HG02852 (cell line): ENCODE data around the gene G6PD.

ENCODE experiments used
- ATAC-seq: cut with Tn5 transposase; IDR thresholded peaks from one replicate; pipeline ENCODE4 v1.9.1; 2021; ENCODE audit warnings: mild to moderate bottlenecking, moderate library complexity; ENCODE audit not compliant: unreplicated experiment

Gene G6PD

DNA sequence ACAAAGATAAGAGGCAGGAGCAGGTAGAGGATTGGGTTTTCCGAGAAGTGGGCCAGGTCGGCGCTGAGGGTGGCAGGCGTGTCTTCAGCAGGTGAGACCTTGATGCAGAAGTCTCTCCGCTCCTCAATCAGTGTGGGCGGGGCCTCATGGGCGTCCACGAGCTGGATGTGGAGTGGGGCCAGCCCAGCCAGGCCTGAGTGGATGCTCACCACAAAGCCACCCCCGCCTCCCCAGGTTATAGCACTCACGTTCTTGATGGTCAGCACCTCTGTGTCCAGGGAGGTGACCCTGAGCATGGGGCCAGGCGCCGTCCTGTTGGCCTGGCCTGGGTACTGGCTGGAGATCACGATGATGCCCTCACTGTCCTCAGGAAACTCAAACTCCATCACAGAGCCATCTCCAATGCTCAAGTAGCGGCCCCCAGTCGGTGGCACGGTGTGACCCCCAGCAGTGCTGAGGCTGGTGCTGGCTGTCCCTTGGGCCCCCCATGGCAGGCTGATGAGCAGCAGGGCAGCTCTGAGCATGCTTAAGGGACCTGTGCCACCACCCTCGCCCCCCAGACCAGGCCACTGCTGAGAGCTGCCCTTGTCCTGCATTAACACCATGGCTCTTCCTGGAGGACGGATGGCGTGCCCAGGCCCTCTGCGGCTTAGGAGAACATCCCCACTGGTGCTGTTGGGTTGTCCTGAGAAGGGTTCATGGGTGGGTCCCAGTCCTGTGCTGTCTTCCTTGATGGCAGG is 58.1 kb downstream of the G6PD start:
- no peak for ATAC-seq

DNA sequence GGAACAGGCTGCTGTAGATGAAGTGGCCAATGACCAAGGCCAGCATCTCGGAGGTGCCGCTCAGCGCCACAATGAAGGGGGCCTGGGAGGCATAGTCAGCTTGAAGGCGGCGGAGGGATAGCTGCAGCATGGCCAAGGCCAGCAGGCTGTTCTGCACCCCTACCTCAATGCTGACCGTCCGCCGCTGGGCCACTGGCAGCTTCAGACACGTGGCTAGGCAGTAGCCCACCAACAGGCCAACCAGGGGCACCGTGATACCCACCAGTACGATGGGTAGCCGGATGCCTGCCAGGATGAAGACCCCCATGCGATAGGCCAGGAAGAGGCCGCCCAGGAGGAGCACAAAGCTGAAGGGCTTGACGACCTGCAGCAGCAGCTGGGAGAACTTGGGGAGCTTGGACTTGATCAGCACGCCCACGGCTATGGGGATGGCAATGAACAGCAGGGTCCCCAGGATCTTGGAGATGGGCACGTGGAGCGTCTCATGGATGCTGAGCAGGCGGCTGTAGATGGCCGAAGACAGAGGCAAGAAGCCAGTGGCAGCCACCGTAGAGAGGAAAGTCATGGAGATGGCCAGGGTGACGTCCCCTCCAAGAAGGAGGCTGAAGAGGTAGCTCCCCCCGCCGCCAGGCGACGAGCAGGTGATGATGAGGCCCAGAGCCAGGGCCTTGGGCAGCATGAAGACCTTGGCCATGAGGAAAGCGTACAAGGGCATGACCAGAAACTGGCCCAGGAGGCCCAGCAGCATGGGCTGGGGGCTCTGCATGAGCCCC is 58.9 kb downstream of the G6PD start:
- no peak for ATAC-seq

DNA sequence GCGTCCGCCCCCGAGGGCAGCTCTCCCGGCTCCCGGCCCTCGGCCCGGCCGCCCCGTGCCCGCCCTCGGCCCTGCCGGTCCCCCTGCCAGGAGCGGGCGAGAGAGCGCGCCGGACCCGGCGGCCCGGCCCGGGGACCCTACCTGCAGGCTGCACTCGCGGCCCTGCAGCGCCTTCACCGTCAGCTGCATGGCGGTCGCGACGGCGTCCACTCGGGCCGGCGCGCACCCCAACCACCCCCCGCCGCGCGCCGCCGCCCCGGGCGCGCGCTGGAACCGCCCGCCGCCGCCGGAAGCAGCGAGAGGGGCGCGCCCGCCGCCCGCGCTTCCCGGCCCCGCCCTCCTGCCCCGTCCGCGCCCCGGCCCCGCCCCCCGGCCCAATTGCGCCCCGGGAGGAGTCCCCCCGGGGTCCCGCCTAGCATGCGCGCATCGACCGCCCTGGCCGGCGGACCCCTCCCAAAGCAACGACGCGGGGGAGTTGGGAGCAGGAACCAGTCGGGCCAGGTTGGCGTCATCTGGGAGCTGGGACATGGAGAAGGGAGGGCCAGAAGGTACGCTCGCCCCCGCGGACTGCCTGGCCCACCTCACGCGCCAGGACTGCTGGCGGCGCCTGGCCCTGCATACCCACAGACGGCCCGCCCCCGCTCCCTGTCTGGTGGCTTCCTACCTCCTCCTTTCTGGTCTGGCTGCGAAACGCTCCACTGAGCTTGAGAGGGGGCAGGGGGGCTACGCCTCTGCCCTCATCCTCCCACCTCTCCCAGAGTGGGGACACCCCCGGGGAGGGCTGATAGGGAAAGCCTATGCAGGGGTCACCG is 60.0 kb downstream of the G6PD start, which contains the start of gene UBL4A:
UBL4A (minus strand) TSS at position 220 of the 812 bp plus-strand sequence; CDS start at position 189, 31 bp downstream.
- no peak for ATAC-seq

DNA sequence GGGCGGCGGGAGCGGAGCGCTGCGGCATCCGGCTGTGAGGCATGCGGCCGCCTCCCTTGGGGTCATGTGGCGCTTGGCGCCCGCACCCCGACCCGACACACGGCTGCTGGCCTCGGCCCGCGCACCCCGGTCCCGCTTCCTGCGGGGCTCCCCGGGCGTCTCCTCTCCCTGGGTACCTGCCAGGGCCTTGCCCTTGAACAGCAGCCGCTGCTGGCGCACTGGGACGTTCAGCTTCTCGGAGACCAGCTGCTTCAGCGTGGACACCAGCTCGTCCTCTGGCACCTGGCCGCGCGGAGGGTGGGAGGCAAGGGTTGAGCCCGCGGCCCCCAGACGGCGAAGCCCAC is 60.6 kb downstream of the G6PD start:
- no peak for ATAC-seq

DNA sequence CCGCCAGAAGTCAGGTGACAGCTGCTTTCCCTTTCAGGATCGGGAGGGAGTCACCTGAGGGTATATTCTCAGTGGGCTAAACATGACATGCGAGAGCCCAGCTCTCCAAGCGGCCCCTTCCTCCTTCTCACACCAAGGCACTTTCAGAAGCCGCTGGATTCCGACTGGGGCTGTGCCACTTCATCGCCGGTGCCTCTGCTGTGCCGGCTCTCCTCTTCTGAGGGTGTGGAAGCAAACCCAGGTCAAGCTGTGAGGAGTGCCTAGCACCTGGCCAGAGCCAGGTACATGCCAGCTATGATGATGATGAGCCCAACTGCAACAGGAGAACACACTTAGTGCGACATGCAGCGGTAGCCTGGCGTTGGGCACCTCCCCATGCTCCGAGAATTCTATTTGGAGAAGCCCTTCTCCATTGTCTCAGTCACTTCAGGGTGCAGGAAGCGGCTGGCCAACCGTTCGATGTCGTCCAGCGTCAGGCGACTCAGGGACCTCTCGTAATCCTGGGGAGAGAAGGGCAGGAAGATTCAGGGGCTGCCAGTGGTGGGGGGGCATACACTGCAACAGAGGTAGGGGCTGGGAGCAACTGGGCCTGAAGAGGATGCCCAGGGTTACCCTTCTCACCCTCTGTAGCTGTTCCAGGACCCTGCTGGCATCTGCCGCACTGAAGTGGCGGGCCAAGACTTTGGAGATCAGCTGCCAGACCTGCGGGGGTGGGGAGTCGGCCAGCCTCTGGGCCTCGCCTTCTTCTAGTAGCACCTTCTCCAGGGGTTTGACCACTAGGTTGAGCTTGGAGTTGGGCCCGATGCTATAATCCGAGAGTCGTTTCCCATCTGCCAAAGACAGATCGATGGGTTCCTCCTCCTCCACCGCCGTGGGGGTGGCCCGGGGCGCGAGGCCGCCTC is 61.2 kb downstream of the G6PD start:
- ATAC-seq: no peak

DNA sequence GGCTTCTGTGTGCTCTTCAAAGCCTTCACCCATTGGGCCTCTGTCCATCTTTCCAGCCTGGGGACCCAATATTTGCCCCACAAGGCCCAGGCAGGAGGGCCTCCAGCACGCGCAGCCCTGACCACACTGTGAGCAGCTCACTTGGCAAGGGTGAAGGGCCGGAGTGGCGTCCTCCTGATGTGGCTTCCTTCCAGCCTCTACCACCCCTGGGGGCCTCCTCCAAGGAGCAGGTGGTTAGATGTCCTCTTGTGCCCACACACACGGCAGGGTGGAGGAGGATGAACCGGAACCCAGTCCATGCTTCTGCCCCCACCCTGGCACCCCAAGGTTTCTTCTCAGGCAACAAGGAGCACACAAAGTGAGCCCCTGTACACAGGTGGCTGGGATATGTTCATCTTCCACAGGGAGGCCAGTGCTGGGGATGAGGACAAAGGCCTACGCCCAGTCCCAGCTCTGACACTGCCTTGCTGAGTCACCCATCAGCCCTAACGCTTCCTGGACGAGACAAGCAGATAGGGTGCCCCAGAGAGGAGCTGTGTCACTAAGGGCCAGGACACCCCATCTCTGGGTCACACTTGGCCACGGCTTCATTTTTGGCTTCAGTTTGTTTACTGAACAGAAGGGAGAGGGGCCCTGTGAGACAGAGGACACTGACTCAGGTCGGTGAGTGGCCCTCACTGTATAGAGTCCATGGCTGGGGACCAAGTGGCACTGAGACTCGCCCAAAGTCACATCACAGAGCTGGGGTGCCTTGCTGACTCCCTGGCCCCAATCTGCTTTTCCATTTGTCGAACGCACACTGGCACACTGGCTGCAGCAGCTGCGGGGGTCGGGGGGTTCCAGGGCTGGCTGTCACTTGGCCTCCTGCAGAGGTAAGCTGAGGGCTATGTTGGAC is 62.1 kb downstream of the G6PD start:
- ATAC-seq: no peak

DNA sequence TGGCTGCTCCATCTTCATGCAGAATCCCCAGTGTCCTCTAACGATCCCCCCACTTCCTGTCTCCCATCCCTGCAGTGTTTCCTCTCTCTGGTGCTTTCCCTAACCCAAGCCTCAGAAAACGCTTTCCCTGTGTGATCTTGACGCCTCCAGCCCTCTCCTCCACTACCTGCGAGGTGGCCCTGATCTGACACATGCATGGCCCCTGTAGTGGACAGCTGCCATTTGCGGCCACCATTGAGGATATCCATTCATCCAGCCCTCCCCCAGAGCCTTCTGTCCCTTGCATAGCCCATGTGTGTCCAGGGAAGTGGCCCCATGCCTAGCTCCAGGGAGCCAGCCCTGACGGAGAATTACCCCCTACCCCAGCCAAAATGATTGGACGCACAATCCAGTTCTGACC is 63.3 kb downstream of the G6PD start:
- ATAC-seq: no peak

DNA sequence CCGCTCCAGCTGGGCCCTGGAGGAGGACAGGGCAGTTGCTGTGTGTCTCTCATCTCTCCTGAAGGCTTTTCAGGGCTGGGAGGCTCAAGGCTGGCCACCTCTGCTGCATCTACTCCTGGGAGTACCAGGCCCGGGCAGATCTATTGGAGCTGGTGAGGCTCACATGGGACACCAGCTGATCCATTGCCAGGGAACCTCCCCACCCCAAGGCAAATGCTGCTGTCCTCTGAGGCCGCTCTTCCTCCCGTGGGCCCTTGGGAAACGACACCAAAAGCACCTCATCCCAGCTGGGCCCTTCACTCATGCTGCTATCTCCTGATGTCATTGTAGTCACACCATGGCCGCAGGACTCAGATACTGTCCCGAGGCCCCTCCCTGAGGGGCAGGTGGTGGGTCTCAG is 63.9 kb downstream of the G6PD start:
- no peak for ATAC-seq

DNA sequence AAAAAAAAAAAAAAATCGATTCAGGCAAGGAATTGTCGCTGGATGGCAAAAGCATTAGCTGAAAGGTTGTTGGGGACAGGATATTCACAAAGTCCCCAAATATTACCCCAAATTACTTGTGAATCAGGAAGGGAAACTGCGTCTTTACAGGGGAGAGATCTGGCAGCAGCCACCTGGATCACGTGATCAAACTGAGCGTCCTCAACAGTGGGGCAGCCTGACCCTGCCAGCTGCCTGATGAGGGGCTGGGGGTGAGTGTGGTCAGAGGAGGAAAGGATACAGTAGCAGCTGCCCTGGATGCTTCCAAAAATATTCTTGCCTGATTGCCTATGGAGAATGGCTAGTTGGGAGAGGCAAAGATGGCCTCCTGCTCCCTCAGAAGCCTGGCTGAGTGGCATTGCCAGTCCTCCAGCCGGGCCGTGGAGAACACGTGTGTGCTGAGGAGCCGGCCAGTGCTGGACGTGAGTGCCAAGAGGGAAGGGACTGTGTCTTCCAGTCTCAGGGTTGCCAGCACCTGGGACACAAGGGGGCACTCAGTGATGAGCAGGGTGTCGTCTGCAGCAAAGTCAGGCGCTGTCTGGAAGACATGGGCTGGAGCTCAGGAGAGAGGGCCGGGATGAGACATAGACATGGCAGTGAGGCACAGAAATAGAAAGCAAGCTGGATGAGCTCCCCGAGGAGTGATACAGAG is 64.6 kb downstream of the G6PD start:
- no peak for ATAC-seq
